Muscle of back (tissue), 11 donors: ENCODE measurements around the gene SDHB. TPM values are rescaled to one million over a fixed set of nuclear protein-coding genes. Genes with fewer than 3 reads are reported as not detected.

ENCODE experiments used
- DNase-seq, 3 donors: peaks; one replicate each; pipeline versions ENCODE4 v3.0.0 to v3.0.0-alpha.2; 2013
- polyA plus RNA-seq, 10 donors: library from polyadenylated mRNA; unstranded; fragments of 120-200 nt; gene quantifications; one replicate each; pipeline ENCODE4 v1.2.1, GENCODE V29; 2013; ENCODE audit not compliant: insufficient read length in 10 of 10

Gene SDHB
- polyA plus RNA-seq, 10 donors = 84.0 to 146 (median 122) TPM

DNA sequence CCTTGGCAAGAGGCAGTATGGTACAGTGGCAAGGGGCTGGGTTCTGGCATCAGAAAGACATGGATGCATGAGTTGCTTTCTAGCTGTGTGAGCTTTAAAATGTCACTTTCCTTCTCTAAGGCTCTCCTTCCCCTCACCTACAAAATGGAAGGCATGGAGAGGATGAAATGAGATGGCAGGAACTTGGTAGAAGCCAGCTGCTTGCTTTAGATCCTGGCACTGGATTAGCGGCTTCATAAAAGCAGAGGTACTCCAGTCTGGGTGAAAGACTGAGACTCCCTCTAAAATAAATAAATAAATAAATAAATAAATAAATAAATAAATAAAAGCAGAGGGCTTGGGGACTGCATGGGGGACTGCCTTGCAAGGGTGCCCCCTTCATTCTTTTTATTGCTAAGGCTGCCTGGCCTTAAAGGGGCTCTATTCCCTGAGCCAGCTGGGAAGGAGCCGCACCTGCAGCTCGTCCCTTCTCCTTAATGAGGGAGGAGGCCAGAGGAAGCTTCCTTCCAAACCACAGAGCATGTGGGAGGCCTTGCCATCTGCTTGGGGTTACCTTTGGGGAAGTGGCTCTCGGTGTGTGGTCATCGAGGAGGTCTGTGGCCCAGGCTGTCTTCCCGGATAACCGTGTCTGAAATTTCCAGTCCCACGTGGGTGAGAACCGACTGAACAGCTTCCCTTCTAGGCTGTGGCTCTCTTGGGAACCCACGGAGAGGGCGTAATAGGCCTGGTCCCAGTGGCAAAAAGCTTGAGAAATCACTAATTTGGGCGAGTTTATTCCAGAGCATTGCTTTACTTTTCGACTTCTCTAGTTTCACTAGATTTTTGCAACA, 40.1 kb downstream of the SDHB start:
- DNase-seq = peak in 1 of 3 donors; percentile 32

DNA sequence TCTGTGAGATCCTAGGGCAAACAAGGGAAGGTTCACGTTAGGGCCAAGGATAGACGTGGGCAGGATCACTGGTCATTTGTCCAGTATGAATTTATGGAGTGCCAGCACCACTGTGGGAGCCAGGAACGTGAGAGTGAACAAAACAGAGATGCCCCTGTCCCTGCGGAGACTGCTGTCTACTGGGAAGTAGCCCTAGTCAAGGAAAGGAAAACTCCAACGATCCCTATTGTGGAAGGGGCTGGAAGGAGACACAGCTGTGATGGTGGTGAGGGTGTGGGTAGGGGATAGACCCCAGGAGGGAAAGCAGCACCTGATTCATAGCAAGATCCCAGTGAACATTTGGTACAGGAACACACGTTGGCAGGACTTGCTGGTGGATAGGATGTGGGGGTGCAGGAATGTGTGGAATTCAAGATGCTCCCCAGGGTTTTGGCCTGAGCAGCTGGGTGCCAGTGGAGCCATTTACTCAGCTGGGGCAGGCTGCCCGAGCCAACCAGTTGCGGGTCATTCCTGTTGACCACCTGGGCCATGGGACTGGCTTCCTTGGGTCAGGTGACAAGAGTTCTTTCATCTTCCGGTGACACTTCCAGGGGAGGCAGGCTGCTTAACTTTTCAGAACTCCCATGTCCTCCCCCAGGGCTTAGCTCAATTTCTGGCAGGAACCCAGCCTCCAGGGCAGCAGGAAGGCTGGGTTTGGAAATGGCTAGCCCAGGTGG, 40.9 kb downstream of the SDHB start:
- DNase-seq = no peak

DNA sequence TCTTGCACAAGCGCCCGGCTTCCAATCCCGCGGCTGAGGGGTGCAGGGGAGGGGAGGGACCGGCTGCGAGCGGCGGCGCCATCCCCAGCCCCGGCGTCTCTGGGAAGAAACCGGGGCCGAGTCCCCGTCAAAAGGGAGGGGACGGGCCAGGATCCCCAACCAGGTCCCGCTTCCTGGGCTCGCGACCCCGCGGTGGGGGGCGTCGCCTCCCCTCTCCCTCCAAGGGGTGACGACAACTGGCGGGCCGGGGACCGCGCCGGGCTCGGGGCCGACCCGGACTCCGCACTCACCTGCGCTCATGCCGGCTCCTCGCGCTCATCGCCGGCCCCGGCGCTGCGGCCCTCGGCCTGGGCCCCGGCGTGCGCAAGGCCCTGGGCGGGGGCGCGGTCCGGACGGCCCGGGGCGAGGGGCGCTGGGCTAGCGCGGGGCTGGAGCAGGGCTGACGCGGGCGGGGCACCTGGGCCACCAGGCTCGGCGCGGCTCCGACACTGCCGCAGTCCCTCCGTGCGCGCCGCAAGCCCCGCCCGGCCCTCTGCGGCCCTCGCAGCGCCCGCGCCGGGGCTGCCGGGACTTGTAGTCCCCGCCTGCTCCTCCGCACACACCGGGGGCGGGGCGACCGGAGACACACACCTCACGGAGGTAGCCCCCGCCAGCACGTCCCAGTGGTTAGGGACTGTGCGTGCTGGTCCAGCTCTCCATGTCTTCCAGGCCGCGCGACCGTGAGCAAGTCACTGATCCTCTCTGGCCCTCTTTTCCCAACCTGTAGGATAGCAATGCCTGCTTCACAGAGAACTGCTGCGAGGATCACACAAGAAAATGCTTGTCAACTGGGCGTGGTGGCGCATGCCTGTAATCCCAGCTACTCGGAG, 42.2 kb downstream of the SDHB start, which contains the start of gene ATP13A2:
Gene ATP13A2 (minus strand): TSS at position 490 of the 869 bp plus-strand sequence. CDS start 190 bp downstream, at position 300.
- peak; percentile 61 to 87 (median 77) for DNase-seq

DNA sequence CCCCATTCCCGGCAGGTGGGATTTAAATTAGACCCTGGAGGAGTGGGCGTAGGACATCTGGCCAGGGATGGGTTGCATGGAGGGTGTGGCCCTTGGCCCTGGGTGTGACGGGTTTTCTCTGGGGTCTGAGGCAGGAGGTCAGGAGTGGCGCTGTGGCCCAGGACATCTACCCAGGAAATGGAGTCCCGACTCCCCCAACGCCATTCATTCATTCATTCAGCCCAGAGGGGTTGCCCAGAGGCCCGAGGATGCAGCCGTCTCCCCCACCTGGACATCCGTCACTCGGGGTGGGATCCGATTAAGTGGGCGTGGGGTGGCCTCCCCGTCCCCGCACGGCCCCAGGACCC, 42.8 kb downstream of the SDHB start:
- DNase-seq = peak in 1 of 3 donors; percentile 32

DNA sequence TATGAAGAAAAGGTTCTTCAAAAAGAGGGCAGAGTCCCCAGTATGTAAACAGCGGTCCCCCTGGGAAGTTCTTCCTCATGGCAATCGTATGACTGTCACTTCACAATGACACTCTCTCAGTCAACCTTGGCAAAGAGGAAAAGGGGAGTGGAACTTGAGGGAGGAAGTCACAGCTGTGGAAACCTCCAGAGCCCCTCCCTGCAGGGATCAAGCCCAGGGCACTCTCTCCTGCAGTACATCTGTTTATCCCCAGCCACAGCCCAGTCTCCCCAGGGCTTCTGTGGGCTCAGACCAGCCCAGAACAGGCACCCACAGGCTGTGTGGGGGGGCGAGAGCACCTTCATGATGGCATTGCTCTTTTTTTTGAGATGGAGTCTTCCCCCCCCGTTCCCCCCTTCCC, 44.1 kb downstream of the SDHB start:
- no peak for DNase-seq

DNA sequence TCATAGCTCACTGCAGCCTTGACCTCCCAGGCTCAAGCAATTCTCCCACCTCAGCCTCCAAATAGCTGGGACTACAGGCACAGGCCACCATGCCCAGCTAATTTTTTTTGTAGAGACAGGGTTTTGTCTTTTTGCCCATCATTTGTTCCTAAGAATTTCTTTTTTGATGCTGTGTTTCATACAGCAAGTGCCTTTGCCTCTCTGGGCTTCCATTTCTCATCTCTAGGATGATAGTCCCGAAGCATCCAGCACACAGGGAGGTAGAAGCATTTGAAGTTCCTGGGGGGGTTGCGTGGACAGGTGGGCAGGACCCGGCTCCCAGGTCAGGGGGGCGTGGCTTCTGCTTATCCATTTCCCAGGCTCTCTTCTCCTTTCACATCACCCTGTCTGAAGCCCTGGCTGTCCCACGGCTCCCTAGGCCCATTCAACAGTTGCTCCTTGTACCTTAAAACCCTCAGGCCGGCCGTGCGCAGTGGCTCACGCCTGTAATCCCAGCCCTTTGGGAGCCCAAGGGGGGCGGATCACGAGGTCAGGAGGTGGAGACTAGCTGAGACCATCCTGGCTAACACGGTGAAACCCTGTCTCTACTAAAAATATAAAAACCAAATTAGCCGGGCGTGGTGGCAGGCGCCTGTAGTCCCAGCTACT, 45.5 kb downstream of the SDHB start:
- no peak for DNase-seq

DNA sequence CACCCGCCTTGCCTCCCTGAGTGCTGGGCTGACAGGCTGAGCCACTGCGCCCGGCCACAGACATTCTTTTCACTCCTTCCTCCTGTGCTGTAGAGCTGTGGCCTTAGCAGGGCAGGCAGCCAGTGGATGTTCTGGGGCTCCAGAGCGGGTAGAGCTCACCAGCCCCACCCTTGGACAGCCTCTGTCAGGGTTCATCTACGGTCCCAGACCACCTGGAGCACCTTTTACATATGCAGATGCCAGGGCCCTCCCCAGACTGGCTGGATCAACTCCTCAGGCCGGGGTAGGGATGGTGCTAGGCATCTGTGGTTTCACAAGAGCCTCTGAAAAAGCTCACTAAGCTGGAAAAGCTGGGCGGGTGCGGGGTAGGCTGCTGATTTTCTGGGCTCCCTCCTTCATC, 46.7 kb downstream of the SDHB start:
- DNase-seq = no peak

DNA sequence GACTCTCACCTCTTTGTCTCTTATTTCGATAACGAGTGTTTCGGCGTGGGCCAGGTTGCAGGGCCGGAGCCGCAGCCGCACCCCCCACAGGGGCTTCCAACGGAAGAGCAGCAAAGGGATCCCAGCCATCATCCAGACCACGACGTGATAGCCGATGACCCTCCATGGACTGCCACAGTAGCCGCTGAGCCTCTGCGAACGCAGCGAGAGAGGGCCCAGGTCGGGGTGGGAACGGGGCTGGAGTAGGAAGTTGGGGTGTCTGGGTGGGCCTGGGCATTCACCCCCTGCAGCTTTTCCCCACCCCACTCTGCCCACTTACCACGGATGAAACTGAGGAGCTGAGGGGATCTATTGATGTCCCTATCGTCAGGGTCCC, 48.5 kb downstream of the SDHB start:
- DNase-seq = no peak

DNA sequence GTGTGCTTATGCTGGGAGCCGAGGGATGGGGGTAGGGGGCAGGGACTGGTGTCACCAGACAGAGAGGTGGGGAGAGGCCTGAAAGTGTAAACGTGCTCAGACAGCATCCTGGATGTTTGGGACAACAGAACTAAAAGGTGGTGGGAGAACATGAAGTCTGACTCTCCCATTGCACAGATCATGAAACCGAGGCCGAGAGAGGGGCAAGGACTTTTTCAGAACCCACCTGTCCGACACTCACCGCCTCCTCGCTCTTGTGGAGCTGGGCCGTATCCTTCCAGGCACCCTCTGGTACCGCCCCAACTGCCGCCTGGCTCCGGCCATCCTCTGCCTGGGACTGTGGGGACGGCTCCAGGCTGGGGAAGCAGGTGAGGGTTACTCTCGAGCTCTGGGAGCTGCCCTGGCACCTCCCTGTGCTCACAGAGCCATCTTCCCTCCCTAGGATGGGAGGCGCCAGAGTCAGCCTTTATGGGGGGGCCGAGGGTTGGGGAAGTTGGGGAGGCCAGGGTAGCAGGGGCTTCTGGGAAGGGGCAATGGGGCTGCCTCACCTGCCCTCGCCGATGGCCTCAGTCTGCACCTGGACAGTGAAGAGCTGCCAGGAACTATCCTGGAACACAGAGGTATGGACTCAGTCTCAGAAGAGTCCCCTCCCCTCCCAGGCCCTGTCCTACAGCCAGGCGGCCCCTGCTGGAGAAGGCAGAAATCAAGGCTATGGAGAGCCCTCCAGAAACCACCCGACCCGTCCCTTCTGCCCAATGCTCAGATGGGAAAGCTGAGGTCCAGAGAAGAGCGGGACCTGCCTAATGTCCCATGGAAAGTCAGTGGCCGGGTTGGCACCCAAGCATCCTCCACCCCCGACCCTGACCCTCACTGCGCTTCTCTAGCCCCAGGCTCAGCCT, 49.1 kb downstream of the SDHB start:
- no peak for DNase-seq

DNA sequence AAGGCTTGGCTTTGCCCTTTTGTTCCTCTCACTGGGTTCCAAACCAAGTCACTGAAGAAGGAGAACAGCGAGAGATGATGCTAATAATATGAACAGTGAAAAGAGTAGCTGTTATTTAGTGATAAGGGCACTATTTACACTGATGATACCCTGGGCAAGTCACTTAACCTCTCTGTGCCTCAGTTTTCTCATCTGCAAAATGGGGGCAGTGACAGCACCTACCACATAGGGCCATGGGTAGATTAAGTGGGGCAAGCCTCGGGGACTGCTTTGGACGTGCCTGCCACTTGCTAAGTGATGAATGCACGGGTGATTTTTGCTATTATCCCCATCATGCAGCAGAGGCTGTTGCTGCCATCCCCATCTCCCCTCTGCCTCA, 51.3 kb downstream of the SDHB start:
- no peak for DNase-seq

DNA sequence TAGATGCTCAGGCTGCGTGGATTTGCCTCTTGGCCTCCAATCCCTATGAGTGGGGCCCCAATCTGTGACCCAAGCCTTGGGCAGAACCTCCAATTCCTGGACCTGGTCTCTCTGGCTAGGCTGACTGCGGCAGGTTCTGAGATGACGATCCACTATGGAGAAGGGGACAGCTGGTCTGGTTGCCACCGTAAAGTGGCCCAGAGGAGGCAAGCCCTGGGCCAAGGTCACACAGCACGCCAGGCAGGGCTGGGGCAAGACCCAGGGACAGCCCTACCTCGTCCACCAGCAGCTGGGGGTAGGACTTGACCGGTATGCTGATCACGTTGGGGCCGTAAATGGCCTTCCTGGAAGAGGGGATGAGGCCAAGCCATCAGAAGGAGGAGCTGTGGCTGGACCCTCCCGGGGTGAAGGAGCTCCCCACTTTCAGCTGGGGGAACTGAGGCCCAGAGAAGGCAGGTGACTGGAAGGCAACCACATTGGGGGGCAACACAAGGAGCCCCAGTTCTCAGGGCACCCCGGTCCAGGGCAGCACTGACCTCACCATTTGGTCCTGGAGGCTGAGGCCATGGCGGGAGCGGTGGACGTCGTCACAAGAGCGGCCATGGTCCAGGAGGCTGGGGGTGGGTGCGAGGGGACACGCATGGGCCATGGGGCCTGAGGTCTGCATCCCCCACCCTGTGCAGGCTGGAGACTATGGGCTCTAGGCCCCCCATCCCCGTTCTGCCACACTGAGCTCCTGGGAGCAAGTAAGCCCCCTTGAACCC, 51.9 kb downstream of the SDHB start:
- DNase-seq = no peak

DNA sequence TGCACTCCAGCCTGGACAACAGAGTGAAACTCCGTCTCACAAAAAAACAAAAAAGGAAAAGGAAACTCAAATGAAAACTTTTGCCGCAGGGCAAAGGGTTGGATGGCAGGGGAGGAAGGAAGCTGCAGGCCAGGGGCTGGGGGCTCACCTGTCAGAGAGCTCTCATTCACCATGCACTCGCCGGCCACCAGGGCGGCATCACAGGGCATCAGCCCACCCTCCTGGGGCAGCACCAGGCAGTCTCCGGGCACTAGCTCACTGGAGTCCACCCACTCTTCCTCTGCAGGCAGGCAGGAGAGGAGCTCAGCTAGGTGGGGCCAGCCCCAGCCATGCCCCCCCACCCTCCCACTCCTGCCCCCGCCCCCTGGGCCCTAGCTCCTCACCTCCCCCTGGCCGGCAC, 54.0 kb downstream of the SDHB start:
- no peak for DNase-seq

DNA sequence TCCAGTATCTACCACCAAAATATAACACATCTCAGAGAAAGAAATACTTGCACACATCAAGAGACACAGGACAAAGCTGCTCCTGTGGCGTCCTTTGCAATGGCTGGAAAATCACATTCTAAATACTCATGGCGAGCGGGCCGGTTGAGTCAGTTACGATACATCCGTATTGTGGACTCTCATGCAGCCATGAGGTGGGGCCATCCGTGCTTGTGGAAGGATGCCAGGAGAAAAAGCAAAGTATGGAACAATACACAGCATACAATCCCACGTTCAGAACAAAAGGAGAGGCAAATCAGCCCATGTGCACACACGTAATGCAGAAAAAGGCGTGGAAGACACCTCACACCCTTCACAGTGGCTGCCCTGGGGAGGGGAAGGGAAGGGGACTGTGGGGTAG, 55.2 kb downstream of the SDHB start:
- DNase-seq = no peak

DNA sequence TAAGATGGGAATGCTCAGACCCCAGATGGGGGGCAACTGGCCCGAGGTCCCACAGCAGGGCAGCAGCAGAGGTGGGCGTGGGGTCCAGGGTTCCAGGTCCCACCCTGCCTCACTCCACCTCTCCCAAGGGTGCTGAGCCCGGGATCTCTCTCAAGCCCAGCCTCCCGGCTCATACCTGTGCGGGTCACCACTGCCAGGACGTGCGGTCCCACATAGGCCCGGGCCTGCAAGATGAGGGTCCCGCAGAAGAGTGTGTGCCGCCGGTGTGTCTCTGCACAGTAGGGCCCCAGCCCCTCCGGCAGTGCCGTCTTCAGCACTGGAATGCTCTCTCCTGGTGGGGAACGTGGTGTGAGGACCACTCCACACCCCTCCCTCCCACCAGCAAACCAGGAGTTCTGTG, 57.0 kb downstream of the SDHB start:
- DNase-seq = no peak

DNA sequence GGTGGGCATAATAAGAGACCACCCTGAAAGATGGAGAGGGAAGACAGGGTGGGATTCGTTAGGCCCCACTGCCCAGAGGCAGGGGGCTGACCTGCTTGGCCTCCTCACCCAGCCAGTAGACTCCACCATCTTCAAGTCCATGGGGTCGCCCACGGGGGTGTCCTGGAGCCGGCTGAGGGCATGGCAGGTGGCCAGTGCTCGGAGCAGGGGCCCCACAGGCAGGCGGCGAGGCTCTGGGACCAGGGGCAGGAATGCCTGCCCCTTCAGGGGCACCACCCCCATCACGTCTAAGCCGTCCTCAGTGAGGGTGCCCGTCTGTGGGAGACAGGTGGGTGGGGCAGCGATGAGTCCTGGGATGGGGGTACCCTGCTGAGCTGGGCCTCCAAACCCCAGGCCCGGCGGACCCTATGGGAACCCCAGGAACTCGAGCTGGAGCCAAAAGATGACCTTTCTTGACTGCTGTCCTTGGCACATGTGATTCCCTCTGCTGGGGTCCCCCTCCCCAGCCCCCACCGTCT, 60.3 kb downstream of the SDHB start:
- no peak for DNase-seq

DNA sequence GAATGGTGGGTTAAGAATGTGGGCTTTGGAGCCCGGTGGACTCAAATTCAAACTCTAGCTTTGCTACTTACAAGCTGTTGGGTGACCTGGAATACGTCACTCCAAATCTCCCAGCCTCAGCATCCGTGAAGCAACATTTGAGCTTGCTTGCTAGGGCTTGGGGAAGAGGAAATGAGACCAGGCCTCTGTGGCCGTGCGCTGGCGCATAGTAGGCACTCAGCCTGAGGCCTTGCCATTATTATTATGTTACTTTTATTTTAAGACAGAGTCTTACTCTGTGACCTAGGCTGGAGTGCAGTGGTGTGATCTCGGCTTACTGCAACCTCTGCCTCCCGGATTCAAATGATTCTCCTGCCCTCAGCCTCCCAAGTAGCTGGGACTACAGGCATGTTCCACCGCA, 61.2 kb downstream of the SDHB start:
- DNase-seq = no peak

DNA sequence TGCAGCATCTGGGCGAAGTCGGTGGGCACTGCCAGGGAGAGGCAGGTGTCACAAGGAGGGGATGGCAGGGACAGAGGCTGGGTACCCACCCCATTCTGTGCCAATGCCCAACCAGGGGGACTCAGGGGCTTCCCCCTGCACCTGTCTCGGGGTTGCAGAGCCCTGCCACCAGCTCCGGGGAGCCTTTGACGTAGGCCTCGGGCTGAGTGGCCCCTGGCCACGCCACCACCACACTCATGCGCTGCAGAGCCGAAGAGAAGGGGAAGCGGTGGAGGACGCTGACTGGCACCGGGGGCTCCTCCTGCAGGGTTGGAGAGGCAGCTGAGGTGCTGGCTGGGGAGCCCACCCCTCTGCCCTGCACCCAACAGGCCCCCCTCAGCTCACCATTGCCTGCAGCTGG, 61.7 kb downstream of the SDHB start:
- DNase-seq = no peak

DNA sequence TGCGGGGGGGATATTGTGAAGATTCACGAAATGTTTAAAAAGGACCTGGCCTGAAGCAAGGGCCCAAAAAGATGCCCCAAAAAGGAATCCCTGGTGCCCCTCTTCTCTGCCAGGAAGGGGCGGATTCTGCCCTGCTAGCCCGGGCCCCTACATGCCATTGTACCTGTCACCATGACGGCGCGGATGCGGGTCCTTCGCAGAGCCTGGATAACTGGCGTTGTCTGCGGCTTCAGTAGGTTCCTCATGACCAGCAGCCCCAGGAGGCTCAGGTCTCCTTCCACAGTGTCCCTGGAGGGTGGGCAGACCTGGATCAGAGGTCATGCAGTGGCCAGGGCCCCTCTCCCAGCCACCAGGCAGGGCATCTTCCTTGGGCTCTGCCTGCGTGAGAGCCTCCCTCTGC, 62.3 kb downstream of the SDHB start:
- DNase-seq = no peak

DNA sequence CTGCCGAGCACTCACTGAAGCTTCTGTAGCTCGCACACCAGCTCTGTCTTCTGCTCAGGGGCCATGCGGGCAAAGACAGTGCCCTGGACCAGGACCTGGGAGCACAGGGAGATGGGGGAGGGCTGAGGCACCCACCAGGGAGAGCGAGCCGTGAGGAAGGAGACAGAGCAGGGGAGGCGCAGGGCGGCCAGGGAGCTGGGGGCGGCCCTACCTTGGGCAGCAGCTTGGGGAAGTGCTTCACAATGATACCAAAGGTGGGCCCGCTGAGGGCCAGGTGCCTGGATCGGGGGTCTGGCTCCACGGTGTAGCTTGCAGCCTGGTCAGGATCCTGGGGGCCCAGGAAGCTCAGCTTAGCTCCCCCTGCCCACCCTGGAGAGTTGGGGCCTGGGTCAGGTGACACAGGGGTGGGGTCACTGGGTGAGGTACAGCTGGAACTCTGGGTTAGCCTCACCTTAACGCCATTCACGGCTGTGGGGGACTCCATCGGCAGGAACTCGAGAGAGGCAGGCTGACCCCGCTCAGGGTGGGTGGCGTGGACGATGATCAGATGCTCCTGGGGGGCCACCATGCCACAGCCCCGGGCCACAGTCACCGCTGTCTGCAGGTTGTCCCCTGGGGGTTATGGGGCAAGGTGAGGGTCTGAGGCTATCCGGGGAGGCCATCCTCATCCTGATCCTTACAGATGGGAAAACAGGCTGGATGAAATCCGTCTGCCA, 64.0 kb downstream of the SDHB start:
- no peak for DNase-seq
